ENCODE measurements around the gene SLX4IP.

Gene SLX4IP

GRCh38 chr20:10667560-10668167 lies 232.6 kb downstream of the SLX4IP start:
- Histone ChIP-seq H3K4me3 (no peak overlapping the region), H3K9ac (ENCODE audit: insufficient read length) (no peak overlapping the region), H3K9me3 (ENCODE audit: low read depth, low read length) (no peaks in the 10 kb centered on the region), H3K36me3 (ENCODE audit: insufficient read depth, low read length) (no peaks in the 10 kb centered on the region), H3K27ac (no peak overlapping the region)
- no peak for DNase-seq (ENCODE audit: low read depth, low spot score)
- TF ChIP-seq FOXP2 (optimal IDR thresholded peaks at IDR 0.05; ENCODE audit: control extremely low read depth, extremely low read length, insufficient read depth) (no peak), POLR2AphosphoS5 (IDR thresholded peaks at IDR 0.05; ENCODE audit: borderline replicate concordance, low read depth, low read length) (no peak), EZH2 (IDR thresholded peaks at IDR 0.05) (no peak)

GRCh38 chr20:10668677-10669368 lies 233.7 kb downstream of the SLX4IP start:
- Histone ChIP-seq H3K4me3 (no peak overlapping the region), H3K27ac (no peak overlapping the region), H3K9me3 (ENCODE audit: low read depth, low read length) (no peaks in the 10 kb centered on the region), H3K36me3 (ENCODE audit: insufficient read depth, low read length) (no peaks in the 10 kb centered on the region), H3K9ac (ENCODE audit: insufficient read length) (no peak overlapping the region)
- DNase-seq (ENCODE audit: low read depth, low spot score) = no peak
- no peak for TF ChIP-seq FOXP2 (optimal IDR thresholded peaks at IDR 0.05; ENCODE audit: control extremely low read depth, extremely low read length, insufficient read depth)
- no peak for TF ChIP-seq POLR2AphosphoS5 (IDR thresholded peaks at IDR 0.05; ENCODE audit: borderline replicate concordance, low read depth, low read length)
- no peak for TF ChIP-seq EZH2 (IDR thresholded peaks at IDR 0.05)

GRCh38 chr20:10669843-10670446 lies 234.8 kb downstream of the SLX4IP start:
- no peak overlapping the region for H3K27ac ChIP-seq
- DNase-seq (ENCODE audit: low read depth, low spot score) = no peak
- no peak overlapping the region for H3K4me3 ChIP-seq
- no peak overlapping the region for H3K9ac ChIP-seq (ENCODE audit: insufficient read length)
- no peak for TF ChIP-seq POLR2AphosphoS5 (IDR thresholded peaks at IDR 0.05; ENCODE audit: borderline replicate concordance, low read depth, low read length)
- no peak for TF ChIP-seq FOXP2 (optimal IDR thresholded peaks at IDR 0.05; ENCODE audit: control extremely low read depth, extremely low read length, insufficient read depth)
- no peak for TF ChIP-seq EZH2 (IDR thresholded peaks at IDR 0.05)
- H3K36me3 ChIP-seq (ENCODE audit: insufficient read depth, low read length) = no peaks in the 10 kb centered on the region
- no peaks in the 10 kb centered on the region for H3K9me3 ChIP-seq (ENCODE audit: low read depth, low read length)

GRCh38 chr20:10670501-10671220 lies 235.6 kb downstream of the SLX4IP start:
- TF ChIP-seq FOXP2 (optimal IDR thresholded peaks at IDR 0.05; ENCODE audit: control extremely low read depth, extremely low read length, insufficient read depth) (no peak), POLR2AphosphoS5 (IDR thresholded peaks at IDR 0.05; ENCODE audit: borderline replicate concordance, low read depth, low read length) (no peak), EZH2 (IDR thresholded peaks at IDR 0.05) (no peak)
- DNase-seq (ENCODE audit: low read depth, low spot score) = no peak
- Histone ChIP-seq H3K4me3 (peak overlapping the region; percentile 89), H3K9me3 (ENCODE audit: low read depth, low read length) (no peaks in the 10 kb centered on the region), H3K9ac (ENCODE audit: insufficient read length) (no peak overlapping the region), H3K36me3 (ENCODE audit: insufficient read depth, low read length) (no peaks in the 10 kb centered on the region), H3K27ac (no peak overlapping the region)

- no peak overlapping the region for H3K9ac ChIP-seq (ENCODE audit: insufficient read length)
- H3K4me3 ChIP-seq = peak overlapping the region; percentile 89
- DNase-seq (ENCODE audit: low read depth, low spot score) = no peak
- no peaks in the 10 kb centered on the region for H3K9me3 ChIP-seq (ENCODE audit: low read depth, low read length)
- TF ChIP-seq EZH2 (IDR thresholded peaks at IDR 0.05) (no peak), FOXP2 (optimal IDR thresholded peaks at IDR 0.05; ENCODE audit: control extremely low read depth, extremely low read length, insufficient read depth) (no peak), POLR2AphosphoS5 (IDR thresholded peaks at IDR 0.05; ENCODE audit: borderline replicate concordance, low read depth, low read length) (no peak)
- H3K27ac ChIP-seq = no peak overlapping the region
- H3K36me3 ChIP-seq (ENCODE audit: insufficient read depth, low read length) = no peaks in the 10 kb centered on the region
These were observed 236.3 kb downstream of the SLX4IP start for GRCh38 chr20:10671221-10671918.

- no peak overlapping the region for H3K9ac ChIP-seq (ENCODE audit: insufficient read length)
- DNase-seq (ENCODE audit: low read depth, low spot score) = no peak
- no peaks in the 10 kb centered on the region for H3K9me3 ChIP-seq (ENCODE audit: low read depth, low read length)
- H3K4me3 ChIP-seq = peak overlapping the region; percentile 89
- H3K36me3 ChIP-seq (ENCODE audit: insufficient read depth, low read length) = no peaks in the 10 kb centered on the region
- no peak for TF ChIP-seq EZH2 (IDR thresholded peaks at IDR 0.05)
- TF ChIP-seq FOXP2 (optimal IDR thresholded peaks at IDR 0.05; ENCODE audit: control extremely low read depth, extremely low read length, insufficient read depth) = no peak
- no peak for TF ChIP-seq POLR2AphosphoS5 (IDR thresholded peaks at IDR 0.05; ENCODE audit: borderline replicate concordance, low read depth, low read length)
- H3K27ac ChIP-seq = no peak overlapping the region
These were observed 237.0 kb downstream of the SLX4IP start for GRCh38 chr20:10671919-10672623.

GRCh38 chr20:10672624-10673127 lies 237.6 kb downstream of the SLX4IP start:
- H3K4me3 ChIP-seq = peak overlapping the region; percentile 89
- no peak for DNase-seq (ENCODE audit: low read depth, low spot score)
- H3K27ac ChIP-seq = no peak overlapping the region
- H3K9me3 ChIP-seq (ENCODE audit: low read depth, low read length) = no peaks in the 10 kb centered on the region
- TF ChIP-seq EZH2 (IDR thresholded peaks at IDR 0.05) (no peak), POLR2AphosphoS5 (IDR thresholded peaks at IDR 0.05; ENCODE audit: borderline replicate concordance, low read depth, low read length) (no peak), FOXP2 (optimal IDR thresholded peaks at IDR 0.05; ENCODE audit: control extremely low read depth, extremely low read length, insufficient read depth) (no peak)
- peak overlapping the region; percentile 62 for H3K9ac ChIP-seq (ENCODE audit: insufficient read length)
- no peaks in the 10 kb centered on the region for H3K36me3 ChIP-seq (ENCODE audit: insufficient read depth, low read length)

All from SK-N-MC (cell line).